ENCODE results near the gene ZNF619.
A peak's percentile ranks its signal among the peaks of the same experiment; 100 is the strongest.
"Not testable (repeated sequence)": the region's sequence is repeated elsewhere in the genome, so short reads cannot be mapped to it uniquely, and the experiment has no call there.

Gene ZNF619

GRCh38 chr3:40476478-40477470 is at the start of gene ZNF619:
ZNF619 (plus strand) TSS chr3:40477122; CDS start chr3:40477980, 858 bp downstream.
- DNase-seq (ENCODE audit: low spot score): peak; percentile 72

- DNase-seq (ENCODE audit: low spot score): no peak
Observed at GRCh38 chr3:40432793-40433192, 44.1 kb upstream of the ZNF619 start.

GRCh38 chr3:40437889-40438288 is 39.0 kb upstream of the ZNF619 start:
- DNase-seq (ENCODE audit: low spot score): no peak

GRCh38 chr3:40445062-40445461 is 31.9 kb upstream of the ZNF619 start:
- DNase-seq (ENCODE audit: low spot score): no peak

- no peak for DNase-seq (ENCODE audit: low spot score)
Observed at GRCh38 chr3:40445880-40446279, 31.0 kb upstream of the ZNF619 start.

- no peak for DNase-seq (ENCODE audit: low spot score)
Observed at GRCh38 chr3:40450438-40450837, 26.5 kb upstream of the ZNF619 start.

- DNase-seq (ENCODE audit: low spot score): no peak
Observed at GRCh38 chr3:40451551-40451950, 25.4 kb upstream of the ZNF619 start.

- no peak for DNase-seq (ENCODE audit: low spot score)
Observed at GRCh38 chr3:40452057-40452456, 24.9 kb upstream of the ZNF619 start.

- no peak for DNase-seq (ENCODE audit: low spot score)
Observed at GRCh38 chr3:40452562-40452875, 24.4 kb upstream of the ZNF619 start.

- DNase-seq (ENCODE audit: low spot score): peak; percentile 98
Observed at GRCh38 chr3:40452876-40453730, 23.8 kb upstream of the ZNF619 start.

- no peak for DNase-seq (ENCODE audit: low spot score)
Observed at GRCh38 chr3:40453933-40454332, 23.0 kb upstream of the ZNF619 start.

- no peak for DNase-seq (ENCODE audit: low spot score)
Observed at GRCh38 chr3:40455328-40455727, 21.6 kb upstream of the ZNF619 start.

GRCh38 chr3:40456279-40456939 is 20.5 kb upstream of the ZNF619 start:
- no peak for DNase-seq (ENCODE audit: low spot score)

GRCh38 chr3:40456940-40457823 is 19.7 kb upstream of the ZNF619 start, which contains the start of gene RPL14:
RPL14 (plus strand) TSS chr3:40457339; CDS start chr3:40457472, 133 bp downstream.
- peak; percentile 93 for DNase-seq (ENCODE audit: low spot score)

GRCh38 chr3:40458473-40458872 is 18.4 kb upstream of the ZNF619 start:
- no peak for DNase-seq (ENCODE audit: low spot score)

- not testable (repeated sequence) for DNase-seq (ENCODE audit: low spot score)
Observed at GRCh38 chr3:40460481-40460880, 16.4 kb upstream of the ZNF619 start.

- no peak for DNase-seq (ENCODE audit: low spot score)
Observed at GRCh38 chr3:40461161-40461560, 15.8 kb upstream of the ZNF619 start.

GRCh38 chr3:40462838-40463237 is 14.1 kb upstream of the ZNF619 start:
- DNase-seq (ENCODE audit: low spot score): not testable (repeated sequence)

- DNase-seq (ENCODE audit: low spot score): no peak
Observed at GRCh38 chr3:40463579-40463978, 13.3 kb upstream of the ZNF619 start.

GRCh38 chr3:40464339-40465110 is 12.4 kb upstream of the ZNF619 start:
- DNase-seq (ENCODE audit: low spot score): no peak

GRCh38 chr3:40465111-40465407 is 11.9 kb upstream of the ZNF619 start:
- DNase-seq (ENCODE audit: low spot score): no peak

Measured in LoVo (cell line).